Hypothalamus (tissue), 51 donors: ENCODE data around the gene CREBL2.
A peak's percentile ranks its signal among the peaks of the same experiment; 100 is the strongest.

Source experiments
- DNase-seq, 51 donors: peaks; one replicate each; lab custom pipeline; 2025; lab: John Stamatoyannopoulos, UW

CREBL2 gene

DNA sequence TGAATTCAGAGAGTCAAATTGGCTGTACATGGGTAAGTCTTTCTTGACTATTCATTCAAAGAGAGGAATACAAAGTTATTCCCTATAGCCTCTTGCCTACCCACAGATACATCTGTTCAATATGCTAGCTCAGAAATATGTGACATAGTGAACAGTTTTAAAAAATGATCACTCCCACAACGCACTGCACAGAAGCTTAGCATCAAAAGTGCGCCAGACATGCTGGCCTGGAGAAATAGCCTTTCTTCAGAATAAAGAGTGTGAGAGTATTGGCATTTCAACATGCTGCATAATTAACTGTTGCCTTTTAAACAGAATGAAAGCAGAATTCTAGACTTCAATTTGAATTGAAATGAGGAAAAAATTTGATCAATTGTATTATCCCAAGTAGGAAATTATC lies 57.3 kb downstream of the CREBL2 start:
- DNase-seq: no peak

GRCh38 chr12:12671850-12672660 lies 60.4 kb downstream of the CREBL2 start:
- DNase-seq: no peak

- no peak for DNase-seq
Observed at GRCh38 chr12:12673296-12673695, 61.6 kb downstream of the CREBL2 start.

GRCh38 chr12:12676605-12677004 lies 64.9 kb downstream of the CREBL2 start:
- no peak for DNase-seq

- no peak for DNase-seq
Observed at GRCh38 chr12:12681061-12681765, 69.5 kb downstream of the CREBL2 start.

DNA sequence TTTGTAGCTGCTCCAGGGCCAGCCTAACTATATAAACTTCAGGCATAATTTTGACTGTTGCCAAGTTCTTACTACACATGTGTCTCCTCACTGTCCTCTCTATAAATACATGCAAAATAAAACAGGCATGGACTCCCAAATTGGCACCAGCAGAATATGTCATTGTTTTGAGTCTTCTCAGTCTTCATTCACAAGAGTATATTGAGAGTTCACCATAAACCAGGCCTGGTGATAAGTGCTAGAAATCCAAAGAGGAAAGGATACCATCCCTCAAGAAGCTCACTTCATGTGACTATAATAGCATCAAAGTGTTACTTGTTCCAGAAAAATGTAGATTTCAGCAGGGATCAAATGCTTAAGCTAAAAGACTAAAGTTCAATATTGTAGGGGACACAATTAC lies 70.6 kb downstream of the CREBL2 start:
- no peak for DNase-seq

DNA sequence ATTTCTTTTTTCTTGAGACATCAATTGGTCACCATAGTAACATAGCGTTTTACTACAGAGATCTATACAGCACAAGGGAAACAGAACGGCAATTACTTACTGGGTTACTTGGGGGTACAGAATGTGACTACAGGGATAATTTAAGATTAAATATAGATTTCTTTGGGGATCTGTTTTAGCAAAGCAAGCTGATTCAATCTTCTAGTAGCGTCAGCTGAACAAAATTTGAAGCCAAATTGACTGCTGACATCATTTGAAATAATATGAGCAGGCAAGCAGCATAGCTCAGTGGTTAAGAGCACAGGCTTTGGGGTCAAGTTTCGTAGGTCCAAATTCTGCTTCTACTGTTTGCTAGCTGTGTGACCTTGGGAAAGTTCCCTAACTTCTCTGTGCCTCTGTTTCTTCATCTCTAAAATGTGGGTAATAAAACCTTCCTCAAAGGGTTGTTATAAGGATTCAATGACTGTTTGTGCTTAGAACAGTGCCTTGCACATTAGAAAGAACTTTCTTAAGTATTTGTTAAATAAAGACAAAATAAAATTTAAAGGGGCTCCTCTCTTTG lies 71.5 kb downstream of the CREBL2 start:
- DNase-seq: no peak

DNA sequence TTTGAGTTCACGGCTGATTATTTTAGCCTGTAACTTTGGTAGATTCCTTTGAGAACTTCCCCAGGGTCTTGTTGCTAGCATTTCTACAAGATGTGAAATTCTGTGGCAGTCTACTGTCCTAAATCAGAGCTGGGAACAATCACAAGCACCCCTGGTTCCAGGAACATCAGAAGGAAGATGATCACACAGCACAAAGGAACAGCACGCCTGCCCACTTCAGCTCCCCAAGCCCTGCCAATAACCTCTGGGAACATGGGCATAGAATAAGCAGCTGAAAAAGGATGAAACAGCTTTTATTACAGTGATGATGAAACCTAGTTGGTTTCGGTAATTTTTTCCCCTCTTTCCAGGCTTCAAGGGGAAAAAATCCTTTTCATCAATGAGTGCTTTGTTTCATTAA lies 72.0 kb downstream of the CREBL2 start:
- DNase-seq: peak in 15 of 51 donors; percentile 3 to 63 (median 7)

DNA sequence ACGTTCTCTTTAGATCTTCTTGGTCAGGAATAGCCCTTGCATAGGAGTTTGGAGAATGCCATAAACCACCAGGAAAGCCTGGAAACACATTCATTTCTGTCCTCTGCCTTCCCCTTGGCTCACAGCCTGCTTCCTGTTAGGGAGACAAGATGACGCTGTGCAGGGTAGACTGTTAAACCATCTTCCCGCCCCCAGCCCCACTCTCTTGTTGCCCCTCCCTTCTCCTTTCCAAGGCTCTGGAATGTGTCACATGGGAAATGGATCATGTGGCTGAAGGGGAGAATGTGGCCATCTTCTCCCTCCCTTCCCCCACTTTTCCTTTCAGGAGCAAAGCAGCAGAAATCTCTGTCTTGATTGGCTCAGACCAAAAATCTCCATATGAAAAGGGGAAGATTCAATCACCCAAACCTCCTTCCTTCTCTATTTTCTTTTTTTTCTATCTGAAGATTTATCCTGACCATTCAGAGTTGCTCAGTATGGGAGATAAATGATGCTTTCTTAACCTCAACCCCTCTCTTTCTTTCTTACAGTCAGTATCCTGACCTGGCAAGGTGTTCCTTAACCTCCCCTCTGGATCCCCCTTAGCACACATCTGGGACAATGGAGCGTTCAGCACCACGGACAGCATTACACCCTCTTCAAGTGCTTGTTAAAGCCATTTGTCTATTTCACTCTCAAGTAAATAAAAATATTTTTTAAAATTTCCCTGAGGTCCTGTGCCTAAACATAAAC lies 72.9 kb downstream of the CREBL2 start:
- peak in 46 of 51 donors; percentile 12 to 87 (median 52) for DNase-seq

- DNase-seq: peak in 39 of 51 donors; percentile 2 to 82 (median 51)
Observed at GRCh38 chr12:12685305-12685704, 73.6 kb downstream of the CREBL2 start.

- no peak for DNase-seq
Observed at GRCh38 chr12:12686472-12686871, 74.8 kb downstream of the CREBL2 start.

DNA sequence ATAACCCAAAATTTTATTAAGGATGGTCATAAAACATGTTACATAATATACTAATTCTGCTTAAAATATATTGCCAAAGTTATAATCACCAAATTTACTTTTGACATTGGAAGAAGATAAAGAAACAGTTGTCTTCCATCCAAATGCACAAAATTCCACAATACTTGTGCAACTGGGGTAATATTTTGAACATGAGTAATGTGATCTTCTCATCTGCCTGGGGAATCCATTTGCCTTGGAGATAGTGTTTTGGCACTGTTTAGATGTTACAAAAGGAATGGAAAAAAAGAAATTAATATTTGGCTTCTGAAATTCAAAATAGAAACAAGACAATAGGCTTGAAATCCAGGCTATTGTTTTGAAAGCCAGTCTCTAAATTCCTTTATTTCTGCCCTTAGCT lies 75.2 kb downstream of the CREBL2 start:
- DNase-seq: no peak

DNA sequence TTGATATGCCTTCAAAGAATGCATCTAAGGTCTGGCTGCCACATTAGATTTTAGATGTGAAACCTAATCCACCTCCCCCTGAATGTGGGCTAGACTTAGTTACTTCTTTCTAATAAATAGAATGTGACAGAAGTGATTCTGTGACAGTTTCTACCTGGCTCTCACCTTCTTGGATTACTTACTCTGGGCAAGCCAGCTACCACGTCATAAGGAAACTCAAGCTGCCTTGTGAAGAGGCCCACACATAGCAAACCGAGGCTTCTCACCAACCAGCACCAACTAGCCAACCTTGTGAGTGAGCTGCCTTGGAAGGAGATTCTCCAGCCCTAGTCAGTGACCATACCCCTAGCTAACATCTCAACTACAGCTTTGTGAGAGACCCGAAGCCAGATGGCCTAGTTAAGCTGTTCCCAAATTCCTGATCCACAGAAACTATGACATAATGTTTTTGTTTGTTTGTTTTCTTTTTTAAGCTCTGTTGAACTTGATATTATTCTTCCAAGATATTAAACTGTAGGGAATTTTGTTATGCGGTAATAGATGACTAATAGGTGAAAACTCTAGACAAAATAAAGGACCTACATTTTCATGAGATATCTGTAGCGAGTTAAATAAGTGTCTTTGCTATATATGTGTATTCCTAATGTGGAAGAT lies 78.1 kb downstream of the CREBL2 start:
- no peak for DNase-seq

DNA sequence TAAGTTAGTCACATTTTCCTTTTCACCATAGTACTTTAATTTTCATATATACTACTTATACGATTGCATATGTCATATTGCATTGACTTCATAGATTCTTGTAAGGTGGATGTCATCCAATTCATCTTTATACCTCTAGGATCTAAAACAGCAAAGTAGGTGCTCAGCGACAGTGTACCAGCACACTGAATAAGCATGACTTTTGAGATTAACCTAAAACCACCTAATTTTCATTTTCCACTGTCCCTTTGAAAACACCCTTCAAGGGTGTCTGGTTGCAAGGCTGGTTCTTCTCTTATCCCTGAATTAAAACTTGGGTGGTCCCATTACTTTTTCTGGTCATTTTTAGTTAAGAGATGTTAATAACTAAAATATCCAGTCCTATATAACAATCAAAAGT lies 79.9 kb downstream of the CREBL2 start:
- DNase-seq: no peak

GRCh38 chr12:12693111-12693671 lies 81.5 kb downstream of the CREBL2 start:
- DNase-seq: no peak
